ENCODE measurements around the gene FMR1NB. TPM values are rescaled to one million over a fixed set of nuclear protein-coding genes. Genes with fewer than 3 reads are reported as not detected.

The FMR1NB gene
- total and polyA plus RNA-seq, 2 of the 4 experiments (the other 2 are of a cell fraction) = not detected

- DNase-seq (no peak), ATAC-seq (ENCODE audit: low read depth) (no peak)
- no peak overlapping the region for H2AK9ac ChIP-seq (replicated peaks; ENCODE audit: low read depth, low read length, poor library complexity)
- in situ Hi-C loops (cut with MboI; ENCODE audit: low sequenced_read_pairs) = no loop called here
- WGBS, 2 experiments (ENCODE audit: extremely low coverage in 2 of 2, insufficient read length in 1 of 2) = no CpG with 5 or more reads among the region's 1 CpG
- dilution Hi-C loops (cut with HindIII; ENCODE audit: low sequenced_read_pairs, unreplicated experiment) = no loop called here
- H3K27ac ChIP-seq (ENCODE audit: insufficient read depth, low read length) = no peak overlapping the region
- no peak overlapping the region for H4K8ac ChIP-seq (ENCODE audit: low read depth in 2 of 2, low read length in 2 of 2)
- H2BK120ac ChIP-seq (ENCODE audit: low read depth, low read length) = no peak overlapping the region
- no peak overlapping the region for H3K4me3 ChIP-seq (ENCODE audit: insufficient read depth, low read depth, low read length)
- no peak overlapping the region for H2AFZ ChIP-seq (replicated peaks; ENCODE audit: low read length, poor library complexity)
- no peaks in the 10 kb centered on the region for H3K9me3 ChIP-seq (ENCODE audit: control insufficient read depth, insufficient read depth, low read length)
- no peak overlapping the region for H3K23ac ChIP-seq (ENCODE audit: low read depth, low read length)
- POLR2A ChIA-PET (ENCODE audit: unreplicated experiment) = no interaction called here
- no peak overlapping the region for H4K5ac ChIP-seq (ENCODE audit: low read depth, low read length)
- H4K20me1 ChIP-seq (ENCODE audit: insufficient read depth, low read length) = no peaks in the 10 kb centered on the region
- no peaks in the 10 kb centered on the region for H3K79me1 ChIP-seq (ENCODE audit: low read depth in 1 of 2, low read length in 2 of 2)
- intact Hi-C loops (cut with micrococcal nuclease) = no loop called here
- no peak overlapping the region for H3K4ac ChIP-seq (ENCODE audit: low read depth, low read length)
- no peaks in the 10 kb centered on the region for H3K4me1 ChIP-seq (ENCODE audit: control insufficient read depth, insufficient read depth, low read length)
- no TSS peak for BruUV-seq (replicated peaks)
- no peak overlapping the region for H3K14ac ChIP-seq (replicated peaks; ENCODE audit: low read depth, low read length)
- no peaks in the 10 kb centered on the region for H3K9me1 ChIP-seq (ENCODE audit: insufficient read depth, low read length)
- no peak overlapping the region for H3K18ac ChIP-seq (ENCODE audit: low read depth, low read length)
- H4K91ac ChIP-seq (ENCODE audit: insufficient read depth, low read depth, low read length) = no peak overlapping the region
- CTCF ChIA-PET = interaction anchor here (0.7 kb wide), 1 partner anchor 18 kb away, joined by 3 read pairs; no protein-coding TSS in a partner anchor
- no peak overlapping the region for H3K56ac ChIP-seq (ENCODE audit: extremely low read depth, insufficient read depth, low read length)
- no peak overlapping the region for H3K9ac ChIP-seq (ENCODE audit: low read depth, low read length)
- H2AK5ac ChIP-seq (ENCODE audit: low read depth, low read length) = no peak overlapping the region
- H2BK20ac ChIP-seq (ENCODE audit: low read depth, low read length) = no peak overlapping the region
- peaks cover 3% of the 10 kb centered on the region; the same call in 1 of the 2 replicates for H3K36me3 ChIP-seq (ENCODE audit: control insufficient read depth, insufficient read depth, low read length)
- TF ChIP-seq NFE2L2 (IDR thresholded peaks at IDR 0.05; ENCODE audit: low read depth, low read length) (no peak), RFX5 (IDR thresholded peaks at IDR 0.05; ENCODE audit: low read depth, low read length) (no peak)
- no peak overlapping the region for H3K4me2 ChIP-seq (ENCODE audit: low read depth, low read length)
- H2BK5ac ChIP-seq (ENCODE audit: low read depth, low read length, poor library complexity, severe bottlenecking) = no peak overlapping the region
- no peaks in the 10 kb centered on the region for H3K27me3 ChIP-seq (ENCODE audit: control insufficient read depth, insufficient read depth, low read length)
- no peak overlapping the region for H2BK15ac ChIP-seq (ENCODE audit: low read depth, low read length)
These were observed 47.3 kb upstream of the FMR1NB start for GRCh38 chrX:147933815-147934214.

Data from IMR-90 (cell line).